H9 (cell line): Measurements from ENCODE around the gene ARSI. TPM values are rescaled to one million over a fixed set of nuclear protein-coding genes. Genes with fewer than 3 reads are reported as not detected.

ENCODE experiments used
- DNase-seq: peaks from one replicate; pipeline ENCODE4 v3.0.0-alpha.2; 2017
- H2AFZ ChIP-seq: one replicate; pipeline ENCODE4 v1.6.1; 2013; ENCODE audit warnings: mild to moderate bottlenecking, low read length, control low read depth, moderate library complexity
- H2AK5ac ChIP-seq: 2 replicates; pipeline ENCODE4 v1.6.1; 2013; ENCODE audit warnings: low read length, control low read depth, mixed read lengths; ENCODE audit not compliant: insufficient read length
- H2BK120ac ChIP-seq: one replicate; pipeline ENCODE4 v1.6.1; 2013; ENCODE audit warnings: low read depth, mild to moderate bottlenecking, low read length, control low read depth, inconsistent platforms; ENCODE audit not compliant: poor library complexity, severe bottlenecking
- H2BK12ac ChIP-seq: 2 replicates; pipeline ENCODE4 v1.6.1; 2013; ENCODE audit warnings: low read length, control low read depth, mixed read lengths, low read depth; ENCODE audit not compliant: insufficient read length
- H2BK15ac ChIP-seq: 2 replicates; pipeline ENCODE4 v1.6.1; 2013; ENCODE audit warnings: low read depth, low read length, control low read depth
- H2BK20ac ChIP-seq: one replicate; pipeline ENCODE4 v1.6.1; 2013; ENCODE audit warnings: low read depth, mild to moderate bottlenecking, low read length, control low read depth, inconsistent platforms; ENCODE audit not compliant: poor library complexity, severe bottlenecking
- H2BK5ac ChIP-seq: 2 replicates; pipeline ENCODE4 v1.6.1; 2013; ENCODE audit warnings: low read length, control low read depth, mixed read lengths; ENCODE audit not compliant: insufficient read length
- H3K14ac ChIP-seq: 2 replicates; pipeline ENCODE4 v1.6.1; 2013; ENCODE audit warnings: low read length, control low read depth; ENCODE audit not compliant: insufficient read depth
- H3K18ac ChIP-seq: 2 replicates; pipeline ENCODE4 v1.6.1; 2013; ENCODE audit warnings: low read depth, mild to moderate bottlenecking, mixed read lengths, low read length, control low read depth; ENCODE audit not compliant: insufficient read length
- H3K23ac ChIP-seq: 2 replicates; pipeline ENCODE4 v1.6.1; 2013; ENCODE audit warnings: low read length, control low read depth, mixed read lengths, low read depth; ENCODE audit not compliant: insufficient read length
- H3K23me2 ChIP-seq: 2 replicates; pipeline ENCODE4 v1.6.1; 2013; ENCODE audit warnings: low read depth, mild to moderate bottlenecking, mixed read lengths, low read length, control low read depth; ENCODE audit not compliant: insufficient read length, poor library complexity, severe bottlenecking
- H3K27ac ChIP-seq: 2 replicates; pipeline ENCODE4 v1.5.1; 2013; ENCODE audit warnings: low read length, control low read depth, mixed read lengths, low read depth; ENCODE audit not compliant: insufficient read length
- H3K27me3 ChIP-seq: 2 replicates; pipeline ENCODE4 v1.6.1; 2013; ENCODE audit warnings: low read length, control low read depth, inconsistent platforms; ENCODE audit not compliant: insufficient read depth
- H3K4ac ChIP-seq: 2 replicates; pipeline ENCODE4 v1.6.1; 2013; ENCODE audit warnings: low read depth, mild to moderate bottlenecking, control low read depth, inconsistent platforms, low read length, moderate library complexity
- H3K4me1 ChIP-seq: 2 replicates; pipeline ENCODE4 v1.6.1; 2013; ENCODE audit warnings: low read length, control low read depth, inconsistent platforms; ENCODE audit not compliant: insufficient read depth
- H3K4me2 ChIP-seq: 2 replicates; pipeline ENCODE4 v1.6.1; 2013; ENCODE audit warnings: low read length, control low read depth, mixed read lengths; ENCODE audit not compliant: insufficient read length, insufficient read depth
- H3K56ac ChIP-seq: 2 replicates; pipeline ENCODE4 v1.6.1; 2013; ENCODE audit warnings: low read depth, mild to moderate bottlenecking, mixed read lengths, low read length, control low read depth; ENCODE audit not compliant: insufficient read length
- H3K79me1 ChIP-seq: 2 replicates; pipeline ENCODE4 v1.6.1; 2013; ENCODE audit warnings: low read depth, mild to moderate bottlenecking, moderate library complexity, low read length, control low read depth, inconsistent platforms; ENCODE audit not compliant: insufficient read depth, poor library complexity, severe bottlenecking
- H3K79me2 ChIP-seq: 2 replicates; pipeline ENCODE4 v1.6.1; 2013; ENCODE audit warnings: low read length, control low read depth, inconsistent platforms; ENCODE audit not compliant: insufficient read depth
- H3K9ac ChIP-seq: 2 replicates; pipeline ENCODE4 v1.6.1; 2013; ENCODE audit warnings: low read length, control low read depth, mixed read lengths; ENCODE audit not compliant: insufficient read length; ENCODE audit errors: extremely low read depth
- H3K9me3 ChIP-seq: one replicate; pipeline ENCODE4 v1.6.1; 2013; ENCODE audit warnings: low read depth, low read length, inconsistent platforms; ENCODE audit not compliant: control insufficient read depth
- H3T11ph ChIP-seq: one replicate; pipeline ENCODE4 v1.6.1; 2013; ENCODE audit warnings: mild to moderate bottlenecking, low read length, control low read depth, inconsistent platforms
- H4K20me1 ChIP-seq: one replicate; pipeline ENCODE4 v1.6.1; 2013; ENCODE audit not compliant: control insufficient read depth, insufficient read length, insufficient read depth
- H4K5ac ChIP-seq: 2 replicates; pipeline ENCODE4 v1.6.1; 2013; ENCODE audit warnings: low read depth, mild to moderate bottlenecking, mixed read lengths, low read length, control low read depth; ENCODE audit not compliant: insufficient read length
- H4K8ac ChIP-seq: replicated peaks from 2 replicates; pipeline ENCODE4 v1.6.1; 2013; ENCODE audit warnings: low read length, control low read depth, mixed read lengths, low read depth; ENCODE audit not compliant: insufficient read length
- H4K91ac ChIP-seq: 2 replicates; pipeline ENCODE4 v1.6.1; 2013; ENCODE audit warnings: low read depth, mild to moderate bottlenecking, moderate library complexity, mixed read lengths, low read length, control low read depth; ENCODE audit not compliant: insufficient read length
- H3K27ac Mint-ChIP-seq, 3 experiments: 2 replicates in 2 of 3; 3 replicates in 1 of 3; pipeline ENCODE4 v1.8.0; 2020 to 2021; ENCODE audit warnings: mixed read lengths in 3 of 3, mild to moderate bottlenecking in 1 of 3, moderate library complexity in 1 of 3
- H3K27me3 Mint-ChIP-seq: 2 replicates; pipeline ENCODE4 v1.8.0; 2021; ENCODE audit warnings: low read depth, mild to moderate bottlenecking, moderate library complexity, mixed read lengths
- H3K36me3 Mint-ChIP-seq, 3 experiments: 2 replicates in 2 of 3; 3 replicates in 1 of 3; pipeline ENCODE4 v1.8.0; 2020 to 2021; ENCODE audit warnings: low read depth in 3 of 3, mixed read lengths in 3 of 3; ENCODE audit not compliant: insufficient read depth in 1 of 3
- H3K4me1 Mint-ChIP-seq, 2 experiments: 2 replicates each; pipeline ENCODE4 v1.8.0; 2020; ENCODE audit warnings: mixed read lengths in 2 of 2
- H3K4me3 Mint-ChIP-seq, 2 experiments: 2 replicates in 1 of 2; 3 replicates in 1 of 2; pipeline ENCODE4 v1.8.0; 2020 to 2021; ENCODE audit warnings: mild to moderate bottlenecking in 2 of 2, mixed read lengths in 2 of 2, moderate library complexity in 1 of 2
- H3K9me3 Mint-ChIP-seq, 2 experiments: 2 replicates in 1 of 2; 3 replicates in 1 of 2; pipeline ENCODE4 v1.8.0; 2020; ENCODE audit warnings: mild to moderate bottlenecking in 2 of 2, mixed read lengths in 2 of 2, moderate library complexity in 1 of 2
- WGBS: extraction: QIAGEN DNeasy Blood & Tissue Kit; methylation state at CpG from one replicate; pipeline ENCODE4 v1.1.7; 2013; ENCODE audit warnings: missing lambda C conversion rate, low lambda C conversion rate, mixed read lengths; ENCODE audit not compliant: insufficient read length; ENCODE audit errors: extremely low coverage; 5-methylcytosine and 5-hydroxymethylcytosine counted together
- total RNA-seq: library from RNA; stranded (reverse); gene quantifications from 2 replicates; pipeline ENCODE4 v1.2.1, GENCODE V29; 2021
- TF ChIP-seq, protein P1 (sequence below): fragments of 200-600 bp; sonication (generic); conservative IDR thresholded peaks from 3 replicates; pipeline ENCODE4 v1.8.0; 2021; ENCODE audit warnings: antibody characterized with exemption, mild to moderate bottlenecking

Gene ARSI
- total RNA-seq, 1 experiment from 2014 or later = 1.7 TPM

DNA sequence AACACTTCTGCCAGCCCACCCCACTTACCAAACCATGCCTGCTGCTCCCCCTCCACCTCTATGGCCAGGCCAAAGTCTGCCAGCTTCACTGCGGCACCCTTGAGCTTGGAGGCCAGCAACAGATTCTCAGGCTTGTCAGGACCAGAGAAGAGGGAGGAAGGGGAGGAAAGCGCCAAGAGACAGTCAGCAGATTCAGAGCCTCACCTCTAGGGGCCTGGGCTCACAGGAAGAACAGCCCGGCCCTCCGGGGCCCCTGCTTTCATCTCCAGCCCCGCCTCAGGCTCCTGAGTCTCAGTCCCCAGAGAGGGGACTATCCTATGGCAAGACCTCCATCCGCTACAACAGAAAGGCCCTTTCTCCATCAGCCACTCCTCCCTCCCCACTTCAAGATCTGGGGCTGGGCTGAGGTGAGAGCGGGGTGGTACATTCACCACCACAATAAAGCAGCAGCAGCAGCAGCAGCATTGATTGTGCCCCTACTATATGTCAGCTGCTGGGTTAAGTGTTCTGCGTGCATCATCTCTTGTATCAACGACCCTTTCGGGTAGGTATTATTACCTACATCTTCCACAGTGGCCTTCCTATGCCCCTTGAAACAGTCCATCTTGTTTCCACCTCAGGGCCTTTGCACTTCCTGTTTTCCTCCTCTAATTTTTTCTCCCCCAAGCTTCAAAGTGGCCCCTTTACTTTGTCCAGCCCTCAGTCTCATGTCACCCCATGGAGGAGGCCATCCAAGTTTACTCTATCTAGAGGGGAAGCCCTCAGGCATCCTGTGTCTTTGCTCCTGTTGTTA lies 49.1 kb downstream of the ARSI start:
- Mint-ChIP-seq H3K27me3 (peaks cover 2% of the 10 kb centered on the region; the same call in 1 of the 2 replicates), H3K36me3 (no peaks in the 10 kb centered on the region; a peak in 1 of 7 replicates), H3K4me1 (peaks cover 5 to 14% of the 10 kb centered on the region in 2 experiments), H3K4me3 (no peak overlapping the region), H3K9me3 (no peaks in the 10 kb centered on the region), H3K27ac (no peak overlapping the region)
- Histone ChIP-seq H2BK15ac (no peak overlapping the region), H2BK20ac (no peak overlapping the region), H3K79me1 (no peaks in the 10 kb centered on the region), H3K27me3 (no peaks in the 10 kb centered on the region), H3K4ac (no peak overlapping the region), H2BK5ac (no peak overlapping the region), H4K8ac (no peak overlapping the region), H3K56ac (no peak overlapping the region), H4K20me1 (no peaks in the 10 kb centered on the region), H4K5ac (no peak overlapping the region), H3K18ac (no peak overlapping the region), H3K4me2 (no peak overlapping the region), H3K23ac (no peak overlapping the region), H3K14ac (no peak overlapping the region), H3K9me3 (no peaks in the 10 kb centered on the region), H3K27ac (no peak overlapping the region), H3K4me1 (no peaks in the 10 kb centered on the region; the same call in 1 of the 2 replicates), H3K23me2 (no peaks in the 10 kb centered on the region), H3T11ph (no peak overlapping the region), H2BK12ac (no peak overlapping the region), H2AK5ac (no peak overlapping the region), H2AFZ (no peak overlapping the region), H3K9ac (no peak overlapping the region), H3K79me2 (no peaks in the 10 kb centered on the region), H2BK120ac (no peak overlapping the region), H4K91ac (no peak overlapping the region)
- DNase-seq = peak; percentile 48
- WGBS = no CpG with 5 or more reads among the region's 10 CpGs
- TF ChIP-seq, protein P1, sequence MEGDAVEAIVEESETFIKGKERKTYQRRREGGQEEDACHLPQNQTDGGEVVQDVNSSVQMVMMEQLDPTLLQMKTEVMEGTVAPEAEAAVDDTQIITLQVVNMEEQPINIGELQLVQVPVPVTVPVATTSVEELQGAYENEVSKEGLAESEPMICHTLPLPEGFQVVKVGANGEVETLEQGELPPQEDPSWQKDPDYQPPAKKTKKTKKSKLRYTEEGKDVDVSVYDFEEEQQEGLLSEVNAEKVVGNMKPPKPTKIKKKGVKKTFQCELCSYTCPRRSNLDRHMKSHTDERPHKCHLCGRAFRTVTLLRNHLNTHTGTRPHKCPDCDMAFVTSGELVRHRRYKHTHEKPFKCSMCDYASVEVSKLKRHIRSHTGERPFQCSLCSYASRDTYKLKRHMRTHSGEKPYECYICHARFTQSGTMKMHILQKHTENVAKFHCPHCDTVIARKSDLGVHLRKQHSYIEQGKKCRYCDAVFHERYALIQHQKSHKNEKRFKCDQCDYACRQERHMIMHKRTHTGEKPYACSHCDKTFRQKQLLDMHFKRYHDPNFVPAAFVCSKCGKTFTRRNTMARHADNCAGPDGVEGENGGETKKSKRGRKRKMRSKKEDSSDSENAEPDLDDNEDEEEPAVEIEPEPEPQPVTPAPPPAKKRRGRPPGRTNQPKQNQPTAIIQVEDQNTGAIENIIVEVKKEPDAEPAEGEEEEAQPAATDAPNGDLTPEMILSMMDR = peak; percentile 41; the same call in 2 of the 3 replicates
